Measurements from ENCODE around the gene NKX2-1.

- TF ChIP-seq CTCF (conservative IDR thresholded peaks at IDR 0.05; ENCODE audit: low read length) = no peak
- TF ChIP-seq EZH2phosphoT487 (IDR thresholded peaks at IDR 0.05; ENCODE audit: borderline replicate concordance) = no peak
Measured at GRCh38 chr14:36524220-36524837, 4.3 kb upstream of the NKX2-1 start.

All from Loucy (cell line).